HL-60 (cell line): Measurements from ENCODE around the gene GLRX3.

Experiments
- CTCF ChIP-seq: IDR thresholded peaks from one replicate; pipeline ENCODE4 v1.5.1; 2011; ENCODE audit warnings: low read length, control low read depth, inconsistent platforms; ENCODE audit not compliant: insufficient read depth
- GABPA ChIP-seq: IDR thresholded peaks from 2 replicates; pipeline ENCODE4 v1.6.1; 2012; ENCODE audit warnings: low read depth
- POLR2AphosphoS5 ChIP-seq: IDR thresholded peaks from 2 replicates; pipeline ENCODE4 v1.6.1; 2012; ENCODE audit warnings: low read depth
- REST ChIP-seq: IDR thresholded peaks from 2 replicates; pipeline ENCODE4 v1.6.1; 2012; ENCODE audit warnings: low read depth; ENCODE audit not compliant: insufficient replicate concordance

- TF ChIP-seq CTCF (no peak), POLR2AphosphoS5 (no peak; the same call in 1 of the 2 replicates), GABPA (no peak), REST (no peak)
Observed at GRCh38 chr10:130188195-130189175, 52.3 kb downstream of the GLRX3 start.
